HUES64 (cell line): ENCODE results near the gene DAND5.
A peak's percentile ranks its signal among the peaks of the same experiment; 100 is the strongest.
"Not testable (repeated sequence)": the region's sequence is repeated elsewhere in the genome, so short reads cannot be mapped to it uniquely, and the experiment has no call there.

Source experiments
- H3K27ac ChIP-seq: 2 replicates; pipeline ENCODE4 v1.7.0; 2013; ENCODE audit warnings: low read depth, low read length, inconsistent platforms
- H3K27me3 ChIP-seq: 2 replicates; pipeline ENCODE4 v1.6.1; 2013; ENCODE audit warnings: mild to moderate bottlenecking, low read length; ENCODE audit not compliant: insufficient read depth
- H3K36me3 ChIP-seq: 2 replicates; pipeline ENCODE4 v1.6.1; 2013; ENCODE audit warnings: mild to moderate bottlenecking, low read length; ENCODE audit not compliant: insufficient read depth
- H3K4me1 ChIP-seq: 2 replicates; pipeline ENCODE4 v1.6.1; 2013; ENCODE audit warnings: mild to moderate bottlenecking, low read length, moderate library complexity; ENCODE audit not compliant: insufficient read depth
- H3K4me3 ChIP-seq: 2 replicates; pipeline ENCODE4 v1.5.1; 2013; ENCODE audit warnings: mild to moderate bottlenecking, low read length, moderate library complexity
- H3K9ac ChIP-seq: 2 replicates; pipeline ENCODE4 v1.6.1; 2013; ENCODE audit warnings: mild to moderate bottlenecking, low read depth, low read length
- H3K9me3 ChIP-seq: 2 replicates; pipeline ENCODE4 v1.6.1; 2013; ENCODE audit warnings: low read depth, low read length; ENCODE audit not compliant: insufficient read depth
- whole genome bisulfite sequencing: fragments of 150-250, 120-280 bp; methylation state at CpG from one replicate; pipeline ENCODE4 v1.1.7; 2013; ENCODE audit warnings: missing lambda C conversion rate; 5-methylcytosine and 5-hydroxymethylcytosine counted together

The DAND5 gene

GRCh38 chr19:12946731-12947496 lies 22.5 kb upstream of the DAND5 start:
- 52% methylated on average over 11 of the region's 14 CpGs for WGBS
- H3K27ac ChIP-seq = peak overlapping the region; percentile 100
- no peaks in the 10 kb centered on the region for H3K9me3 ChIP-seq
- peaks cover 76% of the 10 kb centered on the region for H3K36me3 ChIP-seq
- H3K4me1 ChIP-seq = peaks cover 8% of the 10 kb centered on the region; the same call in 1 of the 2 replicates
- H3K4me3 ChIP-seq = peak overlapping the region; percentile 92
- no peaks in the 10 kb centered on the region for H3K27me3 ChIP-seq
- H3K9ac ChIP-seq = peak overlapping the region; percentile 87

- peaks cover 76% of the 10 kb centered on the region for H3K36me3 ChIP-seq
- H3K9ac ChIP-seq = no peak overlapping the region
- 0 out of 2 replicates have a peak overlapping the region, but pooled peaks have one; percentile 30 for H3K27ac ChIP-seq
These were observed 21.4 kb upstream of the DAND5 start for GRCh38 chr19:12947702-12948611.

GRCh38 chr19:12948612-12949362 lies 20.6 kb upstream of the DAND5 start:
- Histone ChIP-seq H3K4me3 (no peak overlapping the region), H3K27ac (0 out of 2 replicates have a peak overlapping the region, but pooled peaks have one; percentile 30), H3K9ac (no peak overlapping the region), H3K36me3 (peaks cover 76% of the 10 kb centered on the region), H3K4me1 (peaks cover 8% of the 10 kb centered on the region; the same call in 1 of the 2 replicates), H3K27me3 (no peaks in the 10 kb centered on the region), H3K9me3 (no peaks in the 10 kb centered on the region)
- 95% methylated on average over 30 of the region's 30 CpGs for WGBS

More at GRCh38 chr19:12947702-12948611, 21.4 kb upstream of the DAND5 start:
- Histone ChIP-seq H3K9me3 (no peaks in the 10 kb centered on the region), H3K4me3 (no peak overlapping the region), H3K27me3 (no peaks in the 10 kb centered on the region), H3K4me1 (peaks cover 8% of the 10 kb centered on the region; the same call in 1 of the 2 replicates)
- WGBS = 93% methylated on average over 28 of the region's 28 CpGs

GRCh38 chr19:12949363-12950283 lies 19.8 kb upstream of the DAND5 start:
- Histone ChIP-seq H3K9ac (no peak overlapping the region), H3K4me1 (peaks cover 8% of the 10 kb centered on the region; the same call in 1 of the 2 replicates), H3K27me3 (no peaks in the 10 kb centered on the region), H3K9me3 (no peaks in the 10 kb centered on the region), H3K36me3 (peaks cover 77% of the 10 kb centered on the region), H3K4me3 (no peak overlapping the region), H3K27ac (no peak overlapping the region)
- 93% methylated on average over 16 of the region's 16 CpGs for WGBS

- 94% methylated on average over 6 of the region's 6 CpGs for WGBS
- not testable (repeated sequence) for H3K9ac ChIP-seq, H3K4me3 ChIP-seq, H3K27ac ChIP-seq, H3K27me3 ChIP-seq, H3K9me3 ChIP-seq
- peaks cover 79% of the 10 kb centered on the region for H3K36me3 ChIP-seq
- H3K4me1 ChIP-seq = peaks cover 13% of the 10 kb centered on the region; the same call in 1 of the 2 replicates
These were observed 17.3 kb upstream of the DAND5 start for GRCh38 chr19:12952050-12952449.

- H3K36me3 ChIP-seq = peaks cover 76% of the 10 kb centered on the region
- WGBS = 86% methylated on average over 11 of the region's 12 CpGs
- no peak overlapping the region for H3K9ac ChIP-seq
- H3K4me1 ChIP-seq = peaks cover 8% of the 10 kb centered on the region; the same call in 1 of the 2 replicates
- H3K27me3 ChIP-seq = no peaks in the 10 kb centered on the region
- no peak overlapping the region for H3K4me3 ChIP-seq
- H3K27ac ChIP-seq = no peak overlapping the region
- no peaks in the 10 kb centered on the region for H3K9me3 ChIP-seq
These were observed 16.8 kb upstream of the DAND5 start for GRCh38 chr19:12952488-12953137.

GRCh38 chr19:12953138-12953798 lies 16.1 kb upstream of the DAND5 start:
- H3K27ac ChIP-seq = no peak overlapping the region; the same call in 1 of the 2 replicates
- peaks cover 8% of the 10 kb centered on the region; the same call in 1 of the 2 replicates for H3K4me1 ChIP-seq
- no peak overlapping the region for H3K9ac ChIP-seq
- H3K4me3 ChIP-seq = no peak overlapping the region
- peaks cover 69% of the 10 kb centered on the region for H3K36me3 ChIP-seq
- WGBS = 94% methylated on average over 11 of the region's 11 CpGs
- no peaks in the 10 kb centered on the region for H3K27me3 ChIP-seq
- no peaks in the 10 kb centered on the region for H3K9me3 ChIP-seq

- Histone ChIP-seq H3K27me3 (no peaks in the 10 kb centered on the region), H3K9me3 (no peaks in the 10 kb centered on the region), H3K36me3 (peaks cover 62% of the 10 kb centered on the region), H3K9ac (no peak overlapping the region), H3K4me1 (peaks cover 8% of the 10 kb centered on the region; the same call in 1 of the 2 replicates), H3K27ac (no peak overlapping the region; the same call in 1 of the 2 replicates), H3K4me3 (no peak overlapping the region)
- 88% methylated on average over 12 of the region's 12 CpGs for WGBS
These were observed 15.4 kb upstream of the DAND5 start for GRCh38 chr19:12953799-12954611.

- Histone ChIP-seq H3K4me1 (peaks cover 8% of the 10 kb centered on the region; the same call in 1 of the 2 replicates), H3K4me3 (no peak overlapping the region), H3K27ac (no peak overlapping the region)
These were observed 14.8 kb upstream of the DAND5 start for GRCh38 chr19:12954612-12954962.

More at GRCh38 chr19:12954612-12954962, 14.8 kb upstream of the DAND5 start:
- H3K27me3 ChIP-seq = no peaks in the 10 kb centered on the region
- WGBS = no CpG with 5 or more reads among the region's 1 CpG
- H3K9me3 ChIP-seq = no peaks in the 10 kb centered on the region
- no peak overlapping the region for H3K9ac ChIP-seq
- peaks cover 56% of the 10 kb centered on the region for H3K36me3 ChIP-seq
